ENCODE results near the gene ETV7. TPM values are rescaled to one million over a fixed set of nuclear protein-coding genes. Genes with fewer than 3 reads are reported as not detected.

ETV7 gene
- total and polyA plus RNA-seq, 4 donors, result 0.17 to 0.84 (median 0.36) TPM

DNA sequence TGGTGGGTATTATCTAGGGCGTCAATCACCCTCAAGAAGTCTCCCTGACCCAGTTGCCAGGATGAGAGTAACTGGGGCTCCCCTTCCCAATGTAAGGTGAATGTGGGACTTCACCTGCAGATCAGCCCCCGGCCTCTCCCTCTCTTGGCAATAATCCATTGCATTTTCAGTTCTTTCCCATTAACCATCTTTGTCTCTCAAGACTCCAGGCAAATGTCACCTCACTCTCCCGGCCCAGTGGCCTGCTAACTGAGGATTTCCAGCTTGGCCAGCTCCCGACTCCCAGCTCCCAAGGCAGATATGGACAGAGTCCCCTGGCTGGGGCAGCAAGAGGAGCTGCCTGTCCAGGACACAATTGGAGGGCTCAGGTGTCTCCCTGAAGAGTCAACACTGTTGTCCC lies 7.3 kb downstream of the ETV7 start:
- Histone ChIP-seq H3K4me3 (ENCODE audit: low read depth in 1 of 3, low read length in 3 of 3) (no peak overlapping the region), H3K4me1 (ENCODE audit: control insufficient read depth in 4 of 4, insufficient read depth in 4 of 4, low read length in 3 of 4) (peaks cover 0 to 21% (median 15%) of the 10 kb centered on the region in 4 donors), H3K36me3 (ENCODE audit: control insufficient read depth in 4 of 4, insufficient read depth in 3 of 4, low read depth in 1 of 4, low read length in 3 of 4) (no peaks in the 10 kb centered on the region), H3K27ac (ENCODE audit: low read depth in 1 of 2, low read length in 2 of 2) (no peak overlapping the region), H3K9ac (ENCODE audit: low read depth in 1 of 2, low read length in 2 of 2) (no peak overlapping the region), H3K9me3 (ENCODE audit: control insufficient read depth in 4 of 4, low read length in 3 of 4) (no peaks in the 10 kb centered on the region), H3K27me3 (ENCODE audit: control insufficient read depth in 4 of 4, insufficient read depth in 4 of 4, low read length in 3 of 4) (no peaks in the 10 kb centered on the region)
- 94% methylated on average over 4 of the region's 4 CpGs for WGBS
- TF ChIP-seq EGR1 (IDR thresholded peaks at IDR 0.05; ENCODE audit: low read depth in 2 of 2) (no peak), RXRA (IDR thresholded peaks at IDR 0.05) (no peak), FOXA2 (IDR thresholded peaks at IDR 0.05) (no peak), YY1 (IDR thresholded peaks at IDR 0.05) (no peak)
- no peak for DNase-seq (ENCODE audit: low spot score)

DNA sequence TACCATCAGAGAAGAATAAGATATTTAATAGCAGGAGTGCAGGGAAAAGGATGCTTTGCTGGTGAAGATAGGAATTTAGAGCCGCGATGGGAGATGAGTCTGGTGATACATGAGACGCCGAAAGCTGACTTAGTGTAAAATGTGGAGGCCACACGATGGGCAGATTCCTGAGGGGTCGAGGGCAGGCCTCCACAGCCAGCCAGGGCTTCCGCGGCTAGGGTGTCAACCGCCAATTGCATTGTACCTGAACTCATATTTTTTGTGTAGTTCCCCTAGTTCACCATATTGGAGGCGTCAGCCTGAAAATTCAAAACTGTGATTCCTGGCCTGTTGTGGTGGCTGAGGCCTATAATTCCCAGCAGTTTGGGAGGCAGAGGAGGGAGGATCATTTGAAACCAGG lies 8.5 kb downstream of the ETV7 start:
- H3K27ac ChIP-seq (ENCODE audit: low read depth in 1 of 2, low read length in 2 of 2), result no peak overlapping the region
- H3K4me1 ChIP-seq (ENCODE audit: control insufficient read depth in 4 of 4, insufficient read depth in 4 of 4, low read length in 3 of 4), result peaks cover 0 to 21% (median 15%) of the 10 kb centered on the region in 4 donors
- no peaks in the 10 kb centered on the region for H3K9me3 ChIP-seq (ENCODE audit: control insufficient read depth in 4 of 4, low read length in 3 of 4)
- TF ChIP-seq JUND (IDR thresholded peaks at IDR 0.05), result no peak
- no peak for TF ChIP-seq HNF4A (conservative IDR thresholded peaks at IDR 0.05)
- TF ChIP-seq, protein P1, sequence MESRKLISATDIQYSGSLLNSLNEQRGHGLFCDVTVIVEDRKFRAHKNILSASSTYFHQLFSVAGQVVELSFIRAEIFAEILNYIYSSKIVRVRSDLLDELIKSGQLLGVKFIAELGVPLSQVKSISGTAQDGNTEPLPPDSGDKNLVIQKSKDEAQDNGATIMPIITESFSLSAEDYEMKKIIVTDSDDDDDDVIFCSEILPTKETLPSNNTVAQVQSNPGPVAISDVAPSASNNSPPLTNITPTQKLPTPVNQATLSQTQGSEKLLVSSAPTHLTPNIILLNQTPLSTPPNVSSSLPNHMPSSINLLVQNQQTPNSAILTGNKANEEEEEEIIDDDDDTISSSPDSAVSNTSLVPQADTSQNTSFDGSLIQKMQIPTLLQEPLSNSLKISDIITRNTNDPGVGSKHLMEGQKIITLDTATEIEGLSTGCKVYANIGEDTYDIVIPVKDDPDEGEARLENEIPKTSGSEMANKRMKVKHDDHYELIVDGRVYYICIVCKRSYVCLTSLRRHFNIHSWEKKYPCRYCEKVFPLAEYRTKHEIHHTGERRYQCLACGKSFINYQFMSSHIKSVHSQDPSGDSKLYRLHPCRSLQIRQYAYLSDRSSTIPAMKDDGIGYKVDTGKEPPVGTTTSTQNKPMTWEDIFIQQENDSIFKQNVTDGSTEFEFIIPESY (IDR thresholded peaks at IDR 0.05), result no peak
- TF ChIP-seq TAF1 (conservative IDR thresholded peaks at IDR 0.05), result no peak
- no peak for TF ChIP-seq RAD21 (IDR thresholded peaks at IDR 0.05)
- 95% methylated on average over 10 of the region's 10 CpGs for WGBS
- H3K4me3 ChIP-seq (ENCODE audit: low read depth in 1 of 3, low read length in 3 of 3), result no peak overlapping the region
- no peak overlapping the region for H3K9ac ChIP-seq (ENCODE audit: low read depth in 1 of 2, low read length in 2 of 2)
- no peak for DNase-seq (ENCODE audit: low spot score)
- no peaks in the 10 kb centered on the region for H3K36me3 ChIP-seq (ENCODE audit: control insufficient read depth in 4 of 4, insufficient read depth in 3 of 4, low read depth in 1 of 4, low read length in 3 of 4)
- no peaks in the 10 kb centered on the region for H3K27me3 ChIP-seq (ENCODE audit: control insufficient read depth in 4 of 4, insufficient read depth in 4 of 4, low read length in 3 of 4)

DNA sequence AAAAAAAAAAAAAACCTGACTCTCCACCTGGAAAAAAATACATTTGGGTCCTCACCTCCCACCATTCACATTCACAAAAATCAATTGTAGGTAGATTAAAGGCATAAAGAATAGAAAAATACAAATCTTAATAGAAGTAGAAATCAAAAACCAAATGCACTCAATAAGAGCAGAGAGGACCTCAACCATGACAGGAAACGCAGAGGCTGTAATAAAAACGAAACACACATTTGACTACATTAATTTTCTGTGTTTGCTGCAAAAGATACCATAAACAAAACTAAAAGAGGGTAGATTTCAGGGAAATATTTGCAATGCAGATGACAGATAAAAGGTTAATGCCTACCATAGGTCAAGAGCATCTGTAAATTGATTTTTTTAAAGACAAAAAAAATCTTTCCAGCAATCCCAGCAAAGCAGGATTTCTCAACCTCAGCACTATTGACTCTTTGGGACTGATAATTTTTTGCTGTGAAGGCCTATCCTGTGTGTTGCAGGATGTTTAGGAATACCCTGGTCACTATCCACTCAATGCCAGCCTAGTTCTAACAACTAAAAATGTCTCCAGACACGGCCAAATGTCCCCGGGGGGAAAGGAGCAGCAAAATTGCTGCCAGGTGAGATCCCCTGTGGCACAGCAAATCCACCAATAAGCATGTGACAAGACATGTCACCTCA lies 9.1 kb downstream of the ETV7 start:
- no peak overlapping the region for H3K27ac ChIP-seq (ENCODE audit: low read depth in 1 of 2, low read length in 2 of 2)
- H3K9ac ChIP-seq (ENCODE audit: low read depth in 1 of 2, low read length in 2 of 2), result no peak overlapping the region
- 56% methylated on average over 4 of the region's 4 CpGs for WGBS
- peaks cover 0 to 21% (median 15%) of the 10 kb centered on the region in 4 donors for H3K4me1 ChIP-seq (ENCODE audit: control insufficient read depth in 4 of 4, insufficient read depth in 4 of 4, low read length in 3 of 4)
- TF ChIP-seq, protein P2, sequence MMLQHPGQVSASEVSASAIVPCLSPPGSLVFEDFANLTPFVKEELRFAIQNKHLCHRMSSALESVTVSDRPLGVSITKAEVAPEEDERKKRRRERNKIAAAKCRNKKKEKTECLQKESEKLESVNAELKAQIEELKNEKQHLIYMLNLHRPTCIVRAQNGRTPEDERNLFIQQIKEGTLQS (IDR thresholded peaks at IDR 0.05), result no peak
- TF ChIP-seq YY1 (IDR thresholded peaks at IDR 0.05), result no peak
- peak; percentile 11 to 15 for TF ChIP-seq HNF4A (conservative IDR thresholded peaks at IDR 0.05)
- no peak for TF ChIP-seq JUND (IDR thresholded peaks at IDR 0.05)
- TF ChIP-seq HNF4G (IDR thresholded peaks at IDR 0.05), result no peak
- TF ChIP-seq FOXA1 (IDR thresholded peaks at IDR 0.05), result no peak
- TF ChIP-seq, protein P1 (IDR thresholded peaks at IDR 0.05), result no peak
- TF ChIP-seq FOXA2 (IDR thresholded peaks at IDR 0.05), result no peak
- TF ChIP-seq EGR1 (IDR thresholded peaks at IDR 0.05; ENCODE audit: low read depth in 2 of 2), result no peak
- no peak for TF ChIP-seq SP1 (IDR thresholded peaks at IDR 0.05)
- no peak for TF ChIP-seq TAF1 (conservative IDR thresholded peaks at IDR 0.05)
- no peak for TF ChIP-seq GABPA (IDR thresholded peaks at IDR 0.05 in 1 of 2, conservative IDR thresholded peaks at IDR 0.05 in 1 of 2)
- TF ChIP-seq RXRA (IDR thresholded peaks at IDR 0.05), result peak in 1 of 2 donors; percentile 44
- no peak for TF ChIP-seq NR2F2 (IDR thresholded peaks at IDR 0.05)
- H3K27me3 ChIP-seq (ENCODE audit: control insufficient read depth in 4 of 4, insufficient read depth in 4 of 4, low read length in 3 of 4), result no peaks in the 10 kb centered on the region
- DNase-seq (ENCODE audit: low spot score), result no peak
- no peaks in the 10 kb centered on the region for H3K9me3 ChIP-seq (ENCODE audit: control insufficient read depth in 4 of 4, low read length in 3 of 4)
- H3K4me3 ChIP-seq (ENCODE audit: low read depth in 1 of 3, low read length in 3 of 3), result no peak overlapping the region
- no peaks in the 10 kb centered on the region for H3K36me3 ChIP-seq (ENCODE audit: control insufficient read depth in 4 of 4, insufficient read depth in 3 of 4, low read depth in 1 of 4, low read length in 3 of 4)

Data from liver (tissue), 9 donors.